ENCODE results near the gene FAM107B. TPM values are rescaled to one million over a fixed set of nuclear protein-coding genes. Genes with fewer than 3 reads are reported as not detected.

Gene FAM107B
- total and polyA plus RNA-seq, 2 of the 13 experiments (the other 11 are each of a cell fraction or from before 2014, with no cell fraction given), result 15.7 to 24.8 TPM

DNA sequence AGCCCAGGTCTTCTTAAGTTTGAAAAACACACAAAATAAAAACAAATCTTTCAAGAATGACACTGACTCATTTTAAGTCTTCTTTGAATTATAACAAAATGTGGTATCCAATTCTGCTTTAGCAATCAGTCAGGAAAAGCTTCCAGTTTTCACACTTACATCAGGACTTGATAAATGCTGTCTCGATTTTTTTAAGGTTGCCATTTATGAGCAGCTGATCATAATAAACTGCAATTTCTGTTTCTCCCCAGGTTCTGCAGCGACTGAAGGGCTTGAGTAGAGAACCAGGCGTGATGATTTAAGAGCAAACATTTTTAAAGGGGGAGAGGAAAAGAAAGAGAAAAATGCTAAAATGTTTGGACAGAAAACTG is 71.1 kb downstream of the FAM107B start:
- Histone ChIP-seq H3K4me1 (ENCODE audit: insufficient read depth, low read length) (no peaks in the 10 kb centered on the region), H2AFZ (ENCODE audit: low read length) (no peak overlapping the region), H3K27me3 (ENCODE audit: control insufficient read depth in 1 of 2, insufficient read depth in 2 of 2, low read length in 2 of 2) (0 out of 5 replicates have a peak, but pooled peaks cover 0 to 6% of the 10 kb centered on the region in 2 experiments), H3K9me3 (ENCODE audit: low read length) (no peaks in the 10 kb centered on the region), H3K36me3 (replicated peaks in 1 of 2; ENCODE audit: control insufficient read depth in 1 of 2, insufficient read depth in 2 of 2, low read length in 2 of 2) (no peaks in the 10 kb centered on the region), H4K20me1 (ENCODE audit: insufficient read depth, low read length) (no peaks in the 10 kb centered on the region), H3K27ac (ENCODE audit: extremely low read length, insufficient read depth, low read length) (no peak overlapping the region), H3K4me3 (replicated peaks in 1 of 3; ENCODE audit: insufficient read depth in 1 of 3, low read depth in 2 of 3, low read length in 3 of 3) (no peak overlapping the region), H3K4me2 (ENCODE audit: low read depth, low read length) (no peak overlapping the region), H3K79me2 (ENCODE audit: insufficient read depth, low read length) (no peaks in the 10 kb centered on the region), H3K9ac (ENCODE audit: insufficient read depth, low read depth, low read length) (no peak overlapping the region)
- no peak for DNase-seq (ENCODE audit: low spot score)
- intact Hi-C loops (cut with micrococcal nuclease; ENCODE audit: unreplicated experiment), result no loop called here
- BruUV-seq (replicated peaks), result no TSS peak
- CTCF ChIA-PET (ENCODE audit: low intra/inter-chr PET ratio, low total read pairs), result no interaction called here
- no peak for ATAC-seq
- TF ChIP-seq GTF3A (CRISPR knock-in tag; conservative IDR thresholded peaks at IDR 0.05) (no peak), NR2F1 (CRISPR knock-in tag; IDR thresholded peaks at IDR 0.05) (no peak), NFIB (CRISPR knock-in tag; IDR thresholded peaks at IDR 0.05; ENCODE audit: borderline replicate concordance) (no peak), ZNF235 (CRISPR knock-in tag; IDR thresholded peaks at IDR 0.05; ENCODE audit: borderline replicate concordance) (no peak), ZNF761 (CRISPR knock-in tag; conservative IDR thresholded peaks at IDR 0.05) (no peak), SKI (IDR thresholded peaks at IDR 0.05; ENCODE audit: partially characterized antibody) (no peak), ZNF326 (CRISPR knock-in tag; IDR thresholded peaks at IDR 0.05; ENCODE audit: borderline replicate concordance) (no peak), ZNF616 (CRISPR knock-in tag; IDR thresholded peaks at IDR 0.05; ENCODE audit: low read depth) (no peak), PCBP2 (optimal IDR thresholded peaks at IDR 0.05; ENCODE audit: low read depth, low read length, poor library complexity, severe bottlenecking) (no peak), MAFK (conservative IDR thresholded peaks at IDR 0.05 in 1 of 2, IDR thresholded peaks at IDR 0.05 in 1 of 2; ENCODE audit: low read length in 2 of 2) (no peak), GTF2F1 (IDR thresholded peaks at IDR 0.05; ENCODE audit: low read length) (no peak), ZNF563 (CRISPR knock-in tag; IDR thresholded peaks at IDR 0.05) (no peak), KDM3A (CRISPR knock-in tag; IDR thresholded peaks at IDR 0.05; ENCODE audit: low read depth) (no peak), PRMT3 (CRISPR knock-in tag; IDR thresholded peaks at IDR 0.05; ENCODE audit: borderline replicate concordance, low read depth) (no peak)
- TF ChIP-seq, protein P1, sequence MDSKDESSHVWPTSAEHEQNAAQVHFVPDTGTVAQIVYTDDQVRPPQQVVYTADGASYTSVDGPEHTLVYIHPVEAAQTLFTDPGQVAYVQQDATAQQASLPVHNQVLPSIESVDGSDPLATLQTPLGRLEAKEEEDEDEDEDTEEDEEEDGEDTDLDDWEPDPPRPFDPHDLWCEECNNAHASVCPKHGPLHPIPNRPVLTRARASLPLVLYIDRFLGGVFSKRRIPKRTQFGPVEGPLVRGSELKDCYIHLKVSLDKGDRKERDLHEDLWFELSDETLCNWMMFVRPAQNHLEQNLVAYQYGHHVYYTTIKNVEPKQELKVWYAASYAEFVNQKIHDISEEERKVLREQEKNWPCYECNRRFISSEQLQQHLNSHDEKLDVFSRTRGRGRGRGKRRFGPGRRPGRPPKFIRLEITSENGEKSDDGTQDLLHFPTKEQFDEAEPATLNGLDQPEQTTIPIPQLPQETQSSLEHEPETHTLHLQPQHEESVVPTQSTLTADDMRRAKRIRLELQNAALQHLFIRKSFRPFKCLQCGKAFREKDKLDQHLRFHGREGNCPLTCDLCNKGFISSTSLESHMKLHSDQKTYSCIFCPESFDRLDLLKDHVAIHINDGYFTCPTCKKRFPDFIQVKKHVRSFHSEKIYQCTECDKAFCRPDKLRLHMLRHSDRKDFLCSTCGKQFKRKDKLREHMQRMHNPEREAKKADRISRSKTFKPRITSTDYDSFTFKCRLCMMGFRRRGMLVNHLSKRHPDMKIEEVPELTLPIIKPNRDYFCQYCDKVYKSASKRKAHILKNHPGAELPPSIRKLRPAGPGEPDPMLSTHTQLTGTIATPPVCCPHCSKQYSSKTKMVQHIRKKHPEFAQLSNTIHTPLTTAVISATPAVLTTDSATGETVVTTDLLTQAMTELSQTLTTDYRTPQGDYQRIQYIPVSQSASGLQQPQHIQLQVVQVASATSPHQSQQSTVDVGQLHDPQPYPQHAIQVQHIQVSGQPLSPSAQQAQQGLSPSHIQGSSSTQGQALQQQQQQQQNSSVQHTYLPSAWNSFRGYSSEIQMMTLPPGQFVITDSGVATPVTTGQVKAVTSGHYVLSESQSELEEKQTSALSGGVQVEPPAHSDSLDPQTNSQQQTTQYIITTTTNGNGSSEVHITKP (CRISPR knock-in tag; IDR thresholded peaks at IDR 0.05; ENCODE audit: low read depth), result no peak
- TF ChIP-seq, protein P2, sequence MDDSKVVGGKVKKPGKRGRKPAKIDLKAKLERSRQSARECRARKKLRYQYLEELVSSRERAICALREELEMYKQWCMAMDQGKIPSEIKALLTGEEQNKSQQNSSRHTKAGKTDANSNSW (CRISPR knock-in tag; IDR thresholded peaks at IDR 0.05; ENCODE audit: borderline replicate concordance), result no peak
- TF ChIP-seq, protein P3, sequence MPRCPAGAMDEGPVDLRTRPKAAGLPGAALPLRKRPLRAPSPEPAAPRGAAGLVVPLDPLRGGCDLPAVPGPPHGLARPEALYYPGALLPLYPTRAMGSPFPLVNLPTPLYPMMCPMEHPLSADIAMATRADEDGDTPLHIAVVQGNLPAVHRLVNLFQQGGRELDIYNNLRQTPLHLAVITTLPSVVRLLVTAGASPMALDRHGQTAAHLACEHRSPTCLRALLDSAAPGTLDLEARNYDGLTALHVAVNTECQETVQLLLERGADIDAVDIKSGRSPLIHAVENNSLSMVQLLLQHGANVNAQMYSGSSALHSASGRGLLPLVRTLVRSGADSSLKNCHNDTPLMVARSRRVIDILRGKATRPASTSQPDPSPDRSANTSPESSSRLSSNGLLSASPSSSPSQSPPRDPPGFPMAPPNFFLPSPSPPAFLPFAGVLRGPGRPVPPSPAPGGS (CRISPR knock-in tag; IDR thresholded peaks at IDR 0.05), result no peak
- TF ChIP-seq, protein P4, sequence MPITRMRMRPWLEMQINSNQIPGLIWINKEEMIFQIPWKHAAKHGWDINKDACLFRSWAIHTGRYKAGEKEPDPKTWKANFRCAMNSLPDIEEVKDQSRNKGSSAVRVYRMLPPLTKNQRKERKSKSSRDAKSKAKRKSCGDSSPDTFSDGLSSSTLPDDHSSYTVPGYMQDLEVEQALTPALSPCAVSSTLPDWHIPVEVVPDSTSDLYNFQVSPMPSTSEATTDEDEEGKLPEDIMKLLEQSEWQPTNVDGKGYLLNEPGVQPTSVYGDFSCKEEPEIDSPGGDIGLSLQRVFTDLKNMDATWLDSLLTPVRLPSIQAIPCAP (CRISPR knock-in tag; IDR thresholded peaks at IDR 0.05; ENCODE audit: low read depth), result no peak
- POLR2A ChIA-PET, result no interaction called here
- no peak for FAIRE-seq
- in situ Hi-C loops (cut with HindIII; ENCODE audit: extremely low pct_ligation_motif_present, low pct_unique_long_range_greater_than_20kb), result no loop called here
- WGBS (ENCODE audit: low lambda C conversion rate), result 29% methylated on average over 3 of the region's 3 CpGs
